ENCODE measurements around the gene ERC2.

Gene ERC2

DNA sequence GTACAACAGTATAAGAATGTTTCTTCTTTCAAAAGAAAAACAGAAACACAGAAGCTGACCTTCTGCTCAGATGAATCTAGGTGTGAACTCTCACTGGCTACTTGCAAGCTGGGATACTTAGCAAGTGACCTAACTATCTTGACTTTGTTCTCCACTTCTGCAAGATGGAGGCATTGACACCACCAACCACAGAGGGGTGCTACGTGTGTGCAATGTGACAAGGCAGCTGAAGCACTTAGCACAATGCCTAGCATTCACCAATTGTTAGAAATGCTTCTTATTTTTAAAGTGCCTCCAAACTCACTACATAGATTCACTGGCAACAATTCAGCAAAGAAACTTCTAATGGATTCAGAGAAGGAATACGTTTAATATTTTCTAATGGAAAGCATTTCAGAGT lies 649.8 kb downstream of the ERC2 start:
- DNase-seq (ENCODE audit: low read depth): no peak
- TF ChIP-seq, protein P1, sequence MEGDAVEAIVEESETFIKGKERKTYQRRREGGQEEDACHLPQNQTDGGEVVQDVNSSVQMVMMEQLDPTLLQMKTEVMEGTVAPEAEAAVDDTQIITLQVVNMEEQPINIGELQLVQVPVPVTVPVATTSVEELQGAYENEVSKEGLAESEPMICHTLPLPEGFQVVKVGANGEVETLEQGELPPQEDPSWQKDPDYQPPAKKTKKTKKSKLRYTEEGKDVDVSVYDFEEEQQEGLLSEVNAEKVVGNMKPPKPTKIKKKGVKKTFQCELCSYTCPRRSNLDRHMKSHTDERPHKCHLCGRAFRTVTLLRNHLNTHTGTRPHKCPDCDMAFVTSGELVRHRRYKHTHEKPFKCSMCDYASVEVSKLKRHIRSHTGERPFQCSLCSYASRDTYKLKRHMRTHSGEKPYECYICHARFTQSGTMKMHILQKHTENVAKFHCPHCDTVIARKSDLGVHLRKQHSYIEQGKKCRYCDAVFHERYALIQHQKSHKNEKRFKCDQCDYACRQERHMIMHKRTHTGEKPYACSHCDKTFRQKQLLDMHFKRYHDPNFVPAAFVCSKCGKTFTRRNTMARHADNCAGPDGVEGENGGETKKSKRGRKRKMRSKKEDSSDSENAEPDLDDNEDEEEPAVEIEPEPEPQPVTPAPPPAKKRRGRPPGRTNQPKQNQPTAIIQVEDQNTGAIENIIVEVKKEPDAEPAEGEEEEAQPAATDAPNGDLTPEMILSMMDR (IDR thresholded peaks at IDR 0.05; ENCODE audit: control insufficient read depth, extremely low read depth, insufficient read depth): no peak; the same call in 1 of the 2 replicates
- H3K4me3 ChIP-seq (ENCODE audit: low read depth, low read length): no peak overlapping the region

DNA sequence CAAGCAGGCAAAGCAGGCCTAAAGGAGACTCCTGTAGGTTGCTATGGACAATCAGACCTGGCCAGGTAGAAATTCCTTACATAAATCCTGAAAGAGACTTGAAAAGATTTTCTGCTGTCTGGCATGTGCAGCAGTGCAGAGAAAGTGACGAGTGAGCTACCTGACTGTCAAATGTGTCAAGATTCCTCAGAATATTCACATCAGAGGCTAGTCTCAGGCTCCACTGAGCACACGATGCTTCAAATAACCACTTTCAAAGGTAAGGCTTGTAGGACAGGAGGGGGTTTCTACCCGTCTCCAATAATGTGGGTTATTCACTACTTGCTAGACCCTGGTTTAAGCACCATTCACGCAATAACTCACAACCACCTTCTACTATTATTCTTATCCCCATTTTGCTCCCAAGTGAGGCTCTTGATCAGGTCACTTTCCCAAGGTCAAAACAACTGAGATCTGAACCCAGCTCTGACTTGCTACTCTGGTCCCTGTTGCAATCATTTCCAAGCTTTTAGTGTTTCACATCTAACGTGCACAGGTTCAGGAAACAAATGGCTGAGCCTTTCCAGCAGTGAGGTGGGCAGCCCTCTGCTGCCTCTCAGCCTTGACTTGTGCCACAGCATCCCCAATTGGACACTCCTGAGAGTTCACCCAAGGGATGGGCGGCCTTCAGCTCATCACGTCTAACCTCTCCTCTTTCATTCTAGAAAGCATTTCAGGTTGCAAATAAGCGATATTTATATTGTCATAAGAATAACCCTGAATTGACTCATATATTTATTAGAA lies 651.3 kb downstream of the ERC2 start:
- DNase-seq (ENCODE audit: low read depth): no peak
- no peak overlapping the region for H3K4me3 ChIP-seq (ENCODE audit: low read depth, low read length)
- TF ChIP-seq, protein P1 (IDR thresholded peaks at IDR 0.05; ENCODE audit: control insufficient read depth, extremely low read depth, insufficient read depth): no peak

DNA sequence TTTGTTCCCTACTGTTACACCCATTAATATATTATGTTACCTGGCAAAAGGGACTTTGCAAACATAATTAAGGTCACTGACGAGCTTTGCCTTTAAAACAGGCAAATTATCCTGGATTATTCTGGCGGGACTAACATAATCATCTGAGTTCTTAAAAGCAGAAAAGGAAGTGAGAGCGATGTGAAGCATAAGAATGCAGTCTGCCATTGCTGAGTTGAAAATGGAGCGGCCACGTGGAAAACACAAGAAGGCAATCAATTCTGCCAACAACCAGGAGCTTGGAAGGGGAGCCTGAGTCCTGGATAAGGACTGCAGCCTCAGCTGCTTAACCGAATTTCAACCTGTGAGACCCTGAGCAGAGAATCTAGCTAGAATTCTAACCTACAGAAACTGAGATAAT lies 653.0 kb downstream of the ERC2 start:
- TF ChIP-seq, protein P1 (IDR thresholded peaks at IDR 0.05; ENCODE audit: control insufficient read depth, extremely low read depth, insufficient read depth): no peak
- no peak overlapping the region for H3K4me3 ChIP-seq (ENCODE audit: low read depth, low read length)
- no peak for DNase-seq (ENCODE audit: low read depth)

DNA sequence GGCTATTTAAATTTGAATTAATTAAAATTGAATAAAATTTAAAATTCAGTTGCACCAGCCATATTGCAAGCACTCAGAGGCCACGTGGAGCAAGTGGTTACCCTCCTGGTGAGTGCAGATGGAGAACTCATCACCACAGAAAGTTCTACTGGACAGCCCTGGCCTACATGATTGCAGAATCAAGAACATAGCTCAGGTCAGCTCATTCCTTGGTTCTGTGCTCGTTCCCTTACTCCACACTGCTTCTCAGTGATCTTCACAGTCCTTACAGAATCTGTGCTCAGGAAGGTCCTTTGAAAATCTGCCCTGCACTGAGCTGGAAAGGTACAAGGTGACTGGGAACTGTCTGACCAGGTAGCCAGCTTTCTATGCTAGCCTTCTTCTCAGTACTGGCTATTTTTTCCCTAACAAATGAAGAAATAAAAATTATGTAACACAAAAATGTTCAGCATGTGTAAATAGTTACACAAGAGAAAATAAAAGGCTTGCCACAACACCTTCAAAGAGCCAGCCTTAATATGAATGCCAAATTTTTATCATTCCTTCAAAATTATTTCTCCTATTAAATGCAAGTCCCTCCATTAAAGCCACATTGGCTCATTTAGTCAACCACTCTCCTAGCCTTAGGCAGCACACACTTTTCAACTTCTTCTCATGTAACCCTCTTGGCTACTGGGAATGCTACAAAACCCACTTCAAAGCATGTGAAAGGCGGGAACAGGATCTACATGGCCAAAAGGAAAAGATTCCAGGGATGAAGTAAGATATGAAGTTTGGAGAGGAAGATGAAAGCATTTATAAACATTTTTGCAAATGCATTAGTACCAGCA lies 654.8 kb downstream of the ERC2 start:
- TF ChIP-seq, protein P1 (IDR thresholded peaks at IDR 0.05; ENCODE audit: control insufficient read depth, extremely low read depth, insufficient read depth): no peak
- H3K4me3 ChIP-seq (ENCODE audit: low read depth, low read length): no peak overlapping the region
- no peak for DNase-seq (ENCODE audit: low read depth)

DNA sequence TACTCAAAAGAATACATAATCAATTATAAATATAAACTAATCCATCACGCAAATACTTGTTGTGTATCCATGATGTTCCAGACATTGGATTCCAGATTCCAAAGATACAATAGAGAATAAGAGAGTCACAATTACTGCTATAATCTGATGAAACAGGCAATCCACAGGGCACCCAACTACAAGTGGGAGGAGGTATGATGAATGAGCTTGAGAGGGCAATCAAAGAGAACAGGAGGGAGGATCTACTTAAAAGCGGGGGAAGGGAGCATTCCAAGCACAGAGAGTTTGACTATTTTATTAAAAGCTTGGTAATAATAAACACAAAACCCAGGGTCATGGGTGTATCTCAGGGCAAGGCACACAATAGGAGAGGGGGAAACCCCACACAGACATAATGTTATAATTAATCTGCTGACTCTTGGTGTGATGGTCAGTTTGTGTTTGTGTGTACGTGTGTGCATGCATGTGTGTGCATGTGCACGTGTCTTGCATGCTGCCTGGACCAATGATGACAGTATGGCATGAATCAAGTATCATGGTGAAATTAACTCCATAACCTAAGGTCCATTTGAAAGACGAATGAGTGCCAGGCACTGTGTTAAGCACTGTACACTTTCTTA lies 655.8 kb downstream of the ERC2 start:
- TF ChIP-seq, protein P1 (IDR thresholded peaks at IDR 0.05; ENCODE audit: control insufficient read depth, extremely low read depth, insufficient read depth): no peak
- H3K4me3 ChIP-seq (ENCODE audit: low read depth, low read length): no peak overlapping the region
- DNase-seq (ENCODE audit: low read depth): no peak

DNA sequence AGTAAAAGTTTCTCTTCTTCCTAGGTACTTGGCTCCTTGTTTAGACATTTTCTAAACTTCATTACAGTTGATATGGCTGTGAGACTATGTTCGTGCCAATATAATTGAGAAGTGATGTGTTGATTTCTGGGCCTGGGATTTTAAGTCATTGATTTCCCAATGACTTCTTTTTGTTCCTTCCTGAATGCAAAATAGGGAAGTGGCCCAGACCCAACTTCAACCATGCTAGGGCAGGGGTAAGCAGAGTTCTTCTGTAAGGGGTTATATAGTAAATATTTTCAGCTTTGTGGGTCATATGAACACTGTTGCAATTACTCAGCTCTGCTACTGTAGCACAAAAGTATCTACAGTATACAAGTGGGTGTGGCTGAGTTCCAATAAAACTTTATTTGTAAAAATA lies 661.1 kb downstream of the ERC2 start:
- DNase-seq (ENCODE audit: low read depth): no peak
- TF ChIP-seq, protein P1 (IDR thresholded peaks at IDR 0.05; ENCODE audit: control insufficient read depth, extremely low read depth, insufficient read depth): no peak
- H3K4me3 ChIP-seq (ENCODE audit: low read depth, low read length): no peak overlapping the region

Measured in LNCaP clone FGC (cell line).